Nephron progenitor cell (in vitro differentiated cells): Measurements from ENCODE around the gene TSPAN5.
A peak's percentile ranks its signal among the peaks of the same experiment; 100 is the strongest.

ENCODE experiments used
- DNase-seq: peaks from one replicate; pipeline ENCODE4 v3.0.0; 2021
- H3K27ac Mint-ChIP-seq: 2 replicates; pipeline ENCODE4 v1.8.0; 2021; ENCODE audit warnings: mild to moderate bottlenecking, moderate library complexity, mixed read lengths
- H3K27me3 Mint-ChIP-seq: 2 replicates; pipeline ENCODE4 v1.8.0; 2021; ENCODE audit warnings: mild to moderate bottlenecking, low read depth, mixed read lengths; ENCODE audit not compliant: poor library complexity
- H3K36me3 Mint-ChIP-seq: 2 replicates; pipeline ENCODE4 v1.8.0; 2021; ENCODE audit warnings: low read depth, mixed read lengths
- H3K4me1 Mint-ChIP-seq: 2 replicates; pipeline ENCODE4 v1.8.0; 2021; ENCODE audit warnings: mixed read lengths
- H3K4me3 Mint-ChIP-seq: 2 replicates; pipeline ENCODE4 v1.8.0; 2021; ENCODE audit warnings: mild to moderate bottlenecking, moderate library complexity, mixed read lengths
- H3K9me3 Mint-ChIP-seq: 2 replicates; pipeline ENCODE4 v1.8.0; 2021; ENCODE audit warnings: mild to moderate bottlenecking, moderate library complexity, mixed read lengths
- TF ChIP-seq, protein P1 (sequence below): fragments of 200-600 bp; sonication (generic); IDR thresholded peaks from 2 replicates; pipeline ENCODE4 v1.5.0; 2021; ENCODE audit warnings: antibody characterized with exemption

TSPAN5 gene

DNA sequence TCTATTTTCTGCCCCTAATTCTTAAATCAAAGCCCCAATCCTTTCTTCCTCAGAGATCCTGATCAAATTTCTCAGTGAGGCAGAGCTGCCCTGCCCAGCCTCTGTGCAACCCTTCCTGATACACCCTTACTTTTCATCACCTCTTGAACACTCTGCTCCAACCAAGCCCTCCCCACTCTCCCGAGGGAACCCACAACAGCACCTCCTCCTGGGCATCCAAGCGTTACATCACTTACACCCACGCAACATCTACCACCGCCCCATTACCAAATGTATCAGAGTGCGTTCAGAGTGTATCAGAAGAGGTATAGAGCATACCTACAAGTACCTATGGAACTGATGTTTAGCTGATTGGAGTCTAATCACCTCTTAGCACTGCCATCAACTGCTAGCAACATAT is 210.8 kb downstream of the TSPAN5 start:
- Mint-ChIP-seq H3K4me3 (no peak overlapping the region), H3K27me3 (no peaks in the 10 kb centered on the region), H3K9me3 (peaks cover 2% of the 10 kb centered on the region), H3K4me1 (peaks cover 5% of the 10 kb centered on the region), H3K36me3 (peaks cover 13% of the 10 kb centered on the region), H3K27ac (no peak overlapping the region)
- TF ChIP-seq, protein P1, sequence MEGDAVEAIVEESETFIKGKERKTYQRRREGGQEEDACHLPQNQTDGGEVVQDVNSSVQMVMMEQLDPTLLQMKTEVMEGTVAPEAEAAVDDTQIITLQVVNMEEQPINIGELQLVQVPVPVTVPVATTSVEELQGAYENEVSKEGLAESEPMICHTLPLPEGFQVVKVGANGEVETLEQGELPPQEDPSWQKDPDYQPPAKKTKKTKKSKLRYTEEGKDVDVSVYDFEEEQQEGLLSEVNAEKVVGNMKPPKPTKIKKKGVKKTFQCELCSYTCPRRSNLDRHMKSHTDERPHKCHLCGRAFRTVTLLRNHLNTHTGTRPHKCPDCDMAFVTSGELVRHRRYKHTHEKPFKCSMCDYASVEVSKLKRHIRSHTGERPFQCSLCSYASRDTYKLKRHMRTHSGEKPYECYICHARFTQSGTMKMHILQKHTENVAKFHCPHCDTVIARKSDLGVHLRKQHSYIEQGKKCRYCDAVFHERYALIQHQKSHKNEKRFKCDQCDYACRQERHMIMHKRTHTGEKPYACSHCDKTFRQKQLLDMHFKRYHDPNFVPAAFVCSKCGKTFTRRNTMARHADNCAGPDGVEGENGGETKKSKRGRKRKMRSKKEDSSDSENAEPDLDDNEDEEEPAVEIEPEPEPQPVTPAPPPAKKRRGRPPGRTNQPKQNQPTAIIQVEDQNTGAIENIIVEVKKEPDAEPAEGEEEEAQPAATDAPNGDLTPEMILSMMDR, result no peak
- DNase-seq, result no peak

DNA sequence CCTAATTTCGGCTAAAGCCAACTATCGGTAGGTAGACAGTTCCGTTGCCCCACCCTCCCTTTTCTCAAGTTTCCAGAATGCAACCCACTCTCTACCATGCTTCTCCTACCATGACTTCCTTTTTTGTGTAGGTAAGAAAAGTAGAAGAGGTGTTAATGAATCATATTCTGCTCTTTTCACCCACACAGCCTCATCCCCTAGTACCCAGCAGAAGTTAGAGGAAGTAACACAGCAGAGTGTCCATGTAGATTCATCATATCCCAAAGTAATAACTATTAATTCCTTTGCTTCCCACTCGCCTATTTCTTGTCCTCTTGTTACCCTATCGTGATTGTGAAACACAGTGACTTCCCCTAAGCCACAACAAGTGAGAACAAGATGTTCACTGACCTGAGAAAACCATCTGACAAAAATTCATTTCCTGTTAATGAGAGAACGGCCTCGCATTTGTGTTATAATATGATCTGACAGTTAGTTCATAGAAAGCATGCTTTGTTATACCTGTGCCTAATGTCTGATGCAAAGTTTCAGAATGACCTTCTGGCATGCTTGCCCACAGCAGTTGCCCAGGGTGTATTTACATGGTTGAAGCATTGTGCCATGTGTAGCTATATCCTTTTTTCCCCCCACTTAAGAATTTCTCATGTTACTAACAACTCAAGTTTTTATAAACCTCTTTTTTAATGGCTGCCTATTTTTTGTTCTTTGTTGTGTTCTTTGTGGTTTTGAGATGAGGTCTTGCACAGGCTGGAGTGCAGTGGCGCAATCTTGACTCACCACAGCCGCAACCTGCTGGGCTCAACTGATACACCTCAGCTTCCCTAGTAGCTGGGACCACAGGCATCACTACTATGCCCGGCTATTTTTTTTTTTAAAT is 211.7 kb downstream of the TSPAN5 start:
- Mint-ChIP-seq H3K27me3 (no peaks in the 10 kb centered on the region), H3K27ac (peak overlapping the region; percentile 44), H3K9me3 (no peaks in the 10 kb centered on the region), H3K36me3 (peaks cover 22% of the 10 kb centered on the region), H3K4me3 (no peak overlapping the region), H3K4me1 (peaks cover 5% of the 10 kb centered on the region)
- TF ChIP-seq, protein P1, result no peak
- no peak for DNase-seq

DNA sequence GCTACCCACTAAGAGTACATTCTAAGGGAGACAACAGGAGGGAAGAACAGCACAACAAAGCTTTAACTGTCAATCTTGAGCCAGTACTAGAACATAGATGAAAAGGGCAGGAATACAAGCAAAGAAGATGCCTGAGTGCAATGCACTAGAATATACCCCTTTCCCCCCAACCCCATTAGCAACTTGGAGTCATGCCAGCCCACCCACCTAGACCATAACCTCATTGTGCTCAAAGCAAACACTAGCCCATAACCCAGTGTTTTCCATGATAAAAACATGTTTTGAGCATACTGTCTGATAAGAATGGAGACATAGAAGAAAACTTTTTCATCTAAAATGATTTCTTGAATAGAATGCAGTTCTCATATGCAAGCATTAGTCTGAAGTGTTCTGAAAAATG is 214.0 kb downstream of the TSPAN5 start:
- DNase-seq, result no peak
- no peaks in the 10 kb centered on the region for H3K27me3 Mint-ChIP-seq
- no peak overlapping the region for H3K27ac Mint-ChIP-seq

DNA sequence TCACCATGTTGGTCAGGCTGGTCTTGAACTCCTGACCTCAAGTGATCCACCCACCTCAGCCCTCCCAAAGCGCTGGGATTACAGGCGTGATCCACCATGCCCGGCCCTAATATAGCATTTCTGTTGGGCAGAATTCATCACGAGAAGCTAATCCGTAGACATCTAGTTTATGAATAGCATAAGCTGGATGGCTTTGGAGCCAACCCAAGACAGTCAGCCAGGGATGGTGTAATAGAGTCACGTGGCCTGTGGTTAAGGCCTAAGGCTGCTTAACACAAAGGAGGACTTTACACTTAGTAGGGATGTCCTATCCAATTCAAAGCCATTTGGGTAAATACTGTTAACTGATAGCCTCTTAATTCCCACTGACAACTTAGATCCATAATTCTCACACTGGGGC is 223.6 kb downstream of the TSPAN5 start:
- no peak for DNase-seq
- no peaks in the 10 kb centered on the region for H3K27me3 Mint-ChIP-seq
- peaks cover 29% of the 10 kb centered on the region for H3K36me3 Mint-ChIP-seq
- no peaks in the 10 kb centered on the region for H3K4me1 Mint-ChIP-seq
- H3K4me3 Mint-ChIP-seq, result no peak overlapping the region
- no peaks in the 10 kb centered on the region for H3K9me3 Mint-ChIP-seq
- TF ChIP-seq, protein P1, result no peak
- H3K27ac Mint-ChIP-seq, result no peak overlapping the region

More for the DNA sequence above, 214.0 kb downstream of the TSPAN5 start:
- peaks cover 27% of the 10 kb centered on the region for H3K36me3 Mint-ChIP-seq
- H3K4me3 Mint-ChIP-seq, result no peak overlapping the region
- peaks cover 5% of the 10 kb centered on the region for H3K4me1 Mint-ChIP-seq
- TF ChIP-seq, protein P1, result no peak
- no peaks in the 10 kb centered on the region for H3K9me3 Mint-ChIP-seq

DNA sequence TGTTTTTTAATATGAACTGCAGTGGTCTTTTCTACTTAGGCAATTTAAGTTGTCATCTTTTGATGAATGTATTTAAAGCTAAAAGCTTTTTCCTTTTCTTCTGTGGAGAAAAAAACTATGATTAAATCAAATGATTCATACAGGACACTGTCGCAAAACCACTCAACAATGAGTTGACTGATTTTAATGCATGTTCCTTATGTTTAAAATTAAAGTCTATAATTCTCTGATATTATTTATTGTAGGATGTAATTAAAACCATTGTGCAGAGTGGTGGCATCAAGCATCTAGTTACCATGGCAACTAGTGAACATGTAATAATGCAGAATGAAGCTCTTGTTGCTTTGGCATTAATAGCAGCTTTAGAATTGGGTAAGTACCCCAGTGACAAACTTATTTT is 224.7 kb downstream of the TSPAN5 start:
- TF ChIP-seq, protein P1, result no peak
- Mint-ChIP-seq H3K9me3 (no peaks in the 10 kb centered on the region), H3K27me3 (no peaks in the 10 kb centered on the region), H3K4me1 (no peaks in the 10 kb centered on the region), H3K27ac (no peak overlapping the region), H3K36me3 (peaks cover 29% of the 10 kb centered on the region), H3K4me3 (no peak overlapping the region)
- DNase-seq, result no peak
